HUES64 (cell line): ENCODE results near the gene EPO.

Source experiments
- H3K27ac ChIP-seq: 2 replicates; pipeline ENCODE4 v1.7.0; 2013; ENCODE audit warnings: low read depth, low read length, inconsistent platforms
- H3K27me3 ChIP-seq: 2 replicates; pipeline ENCODE4 v1.6.1; 2013; ENCODE audit warnings: mild to moderate bottlenecking, low read length; ENCODE audit not compliant: insufficient read depth
- H3K36me3 ChIP-seq: 2 replicates; pipeline ENCODE4 v1.6.1; 2013; ENCODE audit warnings: mild to moderate bottlenecking, low read length; ENCODE audit not compliant: insufficient read depth
- H3K4me1 ChIP-seq: 2 replicates; pipeline ENCODE4 v1.6.1; 2013; ENCODE audit warnings: mild to moderate bottlenecking, low read length, moderate library complexity; ENCODE audit not compliant: insufficient read depth
- H3K4me3 ChIP-seq: 2 replicates; pipeline ENCODE4 v1.5.1; 2013; ENCODE audit warnings: mild to moderate bottlenecking, low read length, moderate library complexity
- H3K9ac ChIP-seq: 2 replicates; pipeline ENCODE4 v1.6.1; 2013; ENCODE audit warnings: mild to moderate bottlenecking, low read depth, low read length
- H3K9me3 ChIP-seq: 2 replicates; pipeline ENCODE4 v1.6.1; 2013; ENCODE audit warnings: low read depth, low read length; ENCODE audit not compliant: insufficient read depth
- WGBS: fragments of 150-250, 120-280 bp; methylation state at CpG from one replicate; pipeline ENCODE4 v1.1.7; 2013; ENCODE audit warnings: missing lambda C conversion rate; 5-methylcytosine and 5-hydroxymethylcytosine counted together

EPO gene

DNA sequence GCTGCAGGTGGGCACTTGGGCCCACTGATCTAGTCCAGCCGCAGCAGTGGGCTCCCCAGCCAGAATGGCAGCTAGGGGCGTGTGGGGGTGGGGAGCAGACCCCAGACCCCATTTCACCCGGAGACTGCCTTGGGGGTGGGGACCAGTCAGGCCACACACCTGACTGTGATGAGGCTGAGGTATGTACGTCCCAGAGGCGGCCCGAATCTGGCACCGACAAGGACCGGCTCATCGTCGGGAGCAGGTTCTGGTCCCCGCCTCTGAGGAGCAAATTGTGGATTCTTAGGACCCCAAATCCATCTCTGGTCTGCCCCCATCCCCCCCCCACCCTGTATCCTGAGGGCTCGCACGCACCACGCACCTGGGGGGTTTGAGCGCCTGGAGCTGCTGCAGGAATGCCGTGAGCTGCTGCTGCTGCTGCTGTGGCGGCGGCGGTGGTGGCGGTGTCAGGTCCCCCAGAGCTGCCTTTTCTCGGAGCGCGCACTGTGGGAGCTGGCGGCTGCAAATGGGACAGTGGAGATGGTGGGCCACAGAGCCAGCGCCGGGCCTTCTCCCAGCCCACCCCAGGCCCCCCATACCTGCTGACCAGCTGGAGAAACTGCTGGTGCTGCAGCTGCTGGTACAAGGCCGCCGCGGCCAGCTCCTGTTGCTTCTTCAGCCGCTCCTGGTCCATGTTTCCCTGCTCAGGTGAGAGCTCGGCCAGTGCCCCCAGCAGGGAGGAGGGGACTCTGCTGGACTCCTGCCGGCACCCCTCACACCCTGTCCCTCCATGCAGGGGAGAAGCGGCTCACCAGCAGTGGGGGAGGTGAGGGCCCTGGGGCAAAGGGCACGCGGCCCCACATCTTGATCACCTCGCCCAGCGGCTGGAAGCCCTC is 36.4 kb upstream of the EPO start:
- Histone ChIP-seq H3K27ac (no peak overlapping the region; the same call in 1 of the 2 replicates), H3K4me3 (no peak overlapping the region), H3K9ac (no peak overlapping the region), H3K9me3 (no peaks in the 10 kb centered on the region), H3K4me1 (no peaks in the 10 kb centered on the region), H3K27me3 (no peaks in the 10 kb centered on the region), H3K36me3 (peaks cover 95% of the 10 kb centered on the region)
- 91% methylated on average over 37 of the region's 37 CpGs for WGBS

DNA sequence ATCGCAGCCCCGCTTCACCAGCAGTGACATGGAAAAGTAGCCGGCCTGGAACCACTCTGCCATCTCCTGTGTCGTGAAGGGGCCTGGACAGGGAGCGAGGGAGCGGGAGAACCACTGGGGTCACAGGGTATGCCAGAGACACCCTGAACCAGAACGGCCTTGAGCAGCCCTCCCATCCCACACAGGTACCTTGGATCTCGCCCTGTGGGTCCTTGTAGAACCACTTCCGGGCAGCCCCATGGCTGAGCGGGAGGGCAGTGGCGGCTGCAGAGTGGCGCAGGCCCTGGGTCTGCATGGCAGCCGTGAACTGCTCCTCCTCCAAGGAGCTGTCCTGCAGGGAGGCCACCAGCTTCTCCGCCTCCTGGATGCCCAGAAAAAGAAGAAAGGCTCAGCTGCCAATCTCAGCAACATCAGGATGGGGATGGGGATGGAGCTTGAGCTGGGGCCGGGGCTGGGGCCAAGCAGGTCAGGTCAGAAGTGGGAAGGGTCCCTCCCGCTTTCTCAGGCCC is 35.7 kb upstream of the EPO start:
- 89% methylated on average over 16 of the region's 16 CpGs for WGBS
- Histone ChIP-seq H3K9me3 (no peaks in the 10 kb centered on the region), H3K27me3 (no peaks in the 10 kb centered on the region), H3K36me3 (peaks cover 98% of the 10 kb centered on the region), H3K4me1 (no peaks in the 10 kb centered on the region), H3K4me3 (no peak overlapping the region), H3K27ac (no peak overlapping the region), H3K9ac (no peak overlapping the region)

DNA sequence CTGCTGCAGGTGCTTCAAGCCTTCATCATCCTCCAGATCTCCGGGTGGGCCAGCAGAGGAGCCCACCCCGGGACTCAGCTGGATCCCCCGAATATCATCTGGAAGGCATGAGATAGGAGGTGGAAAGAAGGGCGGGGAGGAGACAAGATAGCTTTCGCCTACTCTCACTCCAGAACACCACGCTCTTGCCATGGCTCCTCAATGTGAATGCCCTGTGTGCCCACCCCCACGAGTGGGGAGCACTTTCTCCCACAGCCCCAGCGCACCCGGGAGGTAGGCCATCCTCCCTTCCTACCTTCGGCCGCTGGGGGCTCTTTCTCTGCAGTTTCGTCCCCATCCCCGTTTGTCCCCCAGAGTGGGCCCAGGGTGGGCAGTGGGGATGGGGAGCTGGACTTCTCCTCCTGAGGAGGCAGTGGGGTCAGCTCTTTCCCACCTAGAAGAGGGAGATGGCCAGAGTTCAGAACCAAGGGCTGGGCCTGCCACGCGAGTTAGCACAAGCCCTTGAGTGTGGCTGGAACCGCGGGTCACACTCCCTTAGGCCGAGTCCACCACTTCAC is 35.1 kb upstream of the EPO start:
- no peak overlapping the region for H3K27ac ChIP-seq
- H3K4me3 ChIP-seq = no peak overlapping the region
- 90% methylated on average over 18 of the region's 18 CpGs for WGBS
- peaks cover 99% of the 10 kb centered on the region for H3K36me3 ChIP-seq
- H3K4me1 ChIP-seq = no peaks in the 10 kb centered on the region
- H3K9ac ChIP-seq = no peak overlapping the region
- no peaks in the 10 kb centered on the region for H3K9me3 ChIP-seq
- H3K27me3 ChIP-seq = no peaks in the 10 kb centered on the region

DNA sequence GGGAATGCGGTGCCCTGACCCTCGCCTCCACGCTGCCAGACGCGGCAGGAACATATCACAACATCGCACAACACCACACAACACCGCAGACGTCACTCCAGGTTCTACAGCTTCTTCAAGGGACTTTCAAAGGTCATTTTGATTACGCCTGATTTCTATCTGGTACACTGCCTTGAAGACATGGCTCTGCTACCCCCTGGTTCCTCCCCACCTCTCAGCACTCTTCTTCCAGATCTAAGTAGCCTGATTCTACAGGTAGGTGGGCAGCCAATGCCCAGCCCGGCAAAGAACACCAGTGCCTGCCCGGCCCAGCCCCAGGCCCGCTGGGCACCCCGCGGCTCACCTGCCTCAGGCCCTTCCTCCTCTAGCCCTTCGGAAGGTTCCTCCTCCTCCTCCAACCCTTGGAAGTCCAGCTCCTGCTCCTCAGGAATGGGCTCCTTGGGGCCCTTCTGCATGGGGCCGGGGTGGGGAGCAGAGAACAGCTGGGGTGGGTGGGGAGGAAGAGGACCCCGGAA is 34.6 kb upstream of the EPO start:
- H3K4me3 ChIP-seq = no peak overlapping the region
- 90% methylated on average over 17 of the region's 17 CpGs for WGBS
- no peaks in the 10 kb centered on the region for H3K9me3 ChIP-seq
- no peaks in the 10 kb centered on the region for H3K27me3 ChIP-seq
- no peak overlapping the region for H3K27ac ChIP-seq
- H3K36me3 ChIP-seq = peaks cover 95% of the 10 kb centered on the region
- no peaks in the 10 kb centered on the region for H3K4me1 ChIP-seq
- no peak overlapping the region for H3K9ac ChIP-seq

DNA sequence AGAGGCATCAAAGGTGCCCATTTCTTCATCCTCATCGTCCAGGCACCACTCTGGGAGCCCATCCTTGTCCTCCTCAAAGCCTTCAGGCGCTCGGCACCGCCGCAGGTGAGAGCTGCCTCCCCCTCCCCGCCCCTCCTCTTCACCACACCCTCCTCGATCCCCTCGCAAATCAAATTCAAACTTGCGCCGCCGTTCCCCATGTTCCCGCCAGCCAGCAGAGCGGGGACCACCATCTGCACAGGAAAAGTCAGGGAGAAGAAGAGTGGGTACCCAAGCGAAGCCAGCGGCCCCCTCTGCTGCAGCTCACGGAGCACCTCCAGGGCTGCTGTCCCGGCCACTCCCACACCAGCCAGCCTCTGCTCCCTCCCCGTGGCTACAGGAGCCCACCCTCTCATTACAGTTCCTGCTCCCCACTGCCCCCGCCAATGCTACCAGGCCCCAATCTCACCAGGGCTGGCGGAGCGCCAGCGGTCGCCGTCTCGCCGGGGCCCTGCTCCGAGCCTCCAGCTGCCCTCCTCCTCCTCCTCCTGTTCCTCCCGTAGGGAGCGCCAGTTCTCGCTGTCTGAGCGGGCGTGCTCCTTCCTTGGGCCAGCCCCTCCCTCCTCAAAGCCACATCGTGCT is 34.0 kb upstream of the EPO start:
- no peak overlapping the region for H3K27ac ChIP-seq
- H3K4me1 ChIP-seq = peaks cover 4% of the 10 kb centered on the region; the same call in 1 of the 2 replicates
- no peak overlapping the region for H3K9ac ChIP-seq
- 91% methylated on average over 33 of the region's 33 CpGs for WGBS
- no peaks in the 10 kb centered on the region for H3K9me3 ChIP-seq
- H3K4me3 ChIP-seq = no peak overlapping the region
- peaks cover 94% of the 10 kb centered on the region for H3K36me3 ChIP-seq
- no peaks in the 10 kb centered on the region for H3K27me3 ChIP-seq

DNA sequence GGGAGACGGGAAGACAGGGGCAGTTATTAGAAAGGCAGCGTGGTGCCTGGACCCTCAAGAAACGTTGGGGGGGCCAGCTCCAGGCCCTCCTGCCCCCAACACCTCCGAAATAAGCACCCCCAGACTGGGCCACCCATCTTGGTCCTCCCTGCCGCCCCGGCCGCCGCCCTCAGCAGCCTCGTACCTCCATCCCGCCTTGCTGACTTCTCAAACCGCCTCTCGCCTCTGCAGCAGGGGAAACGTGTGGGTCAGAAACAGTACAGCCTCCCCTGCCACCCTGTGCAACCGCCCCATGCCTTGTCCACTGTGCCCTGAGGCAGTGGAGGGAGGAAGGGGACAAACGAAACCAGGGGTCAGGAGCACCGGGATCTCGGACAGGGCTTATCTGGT is 33.5 kb upstream of the EPO start:
- peaks cover 7% of the 10 kb centered on the region; the same call in 1 of the 2 replicates for H3K4me1 ChIP-seq
- H3K27ac ChIP-seq = no peak overlapping the region
- WGBS = 93% methylated on average over 17 of the region's 17 CpGs
- H3K9me3 ChIP-seq = no peaks in the 10 kb centered on the region
- no peak overlapping the region for H3K4me3 ChIP-seq
- H3K27me3 ChIP-seq = no peaks in the 10 kb centered on the region
- H3K9ac ChIP-seq = no peak overlapping the region
- peaks cover 88% of the 10 kb centered on the region for H3K36me3 ChIP-seq

DNA sequence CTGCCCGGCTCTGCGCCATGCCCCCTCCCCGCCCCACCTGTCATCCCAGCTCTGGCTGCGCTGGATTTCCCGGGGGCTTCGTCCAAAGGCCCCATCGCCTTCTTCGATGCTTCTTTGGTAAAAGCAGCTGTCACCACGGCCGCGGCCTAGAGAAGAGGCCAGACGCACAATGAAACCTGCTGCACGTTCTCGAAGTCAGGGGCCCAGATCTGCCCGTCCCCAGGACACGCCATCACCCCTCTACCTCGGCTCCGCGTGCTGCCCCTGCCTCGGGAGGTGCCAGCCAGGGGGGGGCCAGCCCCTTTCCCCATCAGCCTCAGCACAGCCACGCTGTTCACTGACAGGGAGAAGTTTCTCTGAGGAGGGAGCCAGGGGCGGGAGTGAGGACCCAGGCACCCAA is 33.0 kb upstream of the EPO start:
- Histone ChIP-seq H3K4me1 (peaks cover 11% of the 10 kb centered on the region), H3K27me3 (no peaks in the 10 kb centered on the region), H3K36me3 (peaks cover 84% of the 10 kb centered on the region), H3K9ac (no peak overlapping the region), H3K4me3 (no peak overlapping the region), H3K27ac (no peak overlapping the region), H3K9me3 (no peaks in the 10 kb centered on the region)
- WGBS = 93% methylated on average over 21 of the region's 22 CpGs

DNA sequence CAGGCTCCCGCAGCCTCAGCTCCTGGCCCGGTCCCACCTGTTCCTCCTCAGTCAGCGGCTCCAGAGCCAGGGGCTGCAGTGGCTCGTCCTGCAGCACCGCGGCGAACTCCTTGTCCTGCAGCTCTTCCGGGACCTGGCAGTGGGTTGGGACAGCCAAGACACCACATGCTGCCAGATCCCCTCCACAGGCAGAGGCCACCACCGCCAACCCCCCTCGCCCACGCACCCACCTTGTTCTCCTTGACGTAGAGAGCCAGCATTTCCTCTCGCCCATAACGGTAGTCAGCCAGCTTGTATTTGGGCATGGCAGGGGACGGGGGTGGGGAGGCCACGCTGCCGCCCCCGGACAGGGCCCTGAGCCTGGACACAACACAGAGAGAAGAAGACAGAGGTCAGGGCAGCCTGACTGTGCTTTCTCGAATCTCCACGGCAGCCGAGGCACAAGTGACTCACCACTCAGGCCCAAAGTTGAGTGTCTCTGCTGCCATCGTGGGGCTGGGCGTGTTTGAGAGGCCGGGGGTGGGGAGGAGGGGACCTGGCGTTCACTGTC is 32.4 kb upstream of the EPO start:
- H3K36me3 ChIP-seq = peaks cover 78% of the 10 kb centered on the region
- no peak overlapping the region for H3K4me3 ChIP-seq
- peaks cover 17% of the 10 kb centered on the region for H3K4me1 ChIP-seq
- H3K27me3 ChIP-seq = no peaks in the 10 kb centered on the region
- no peaks in the 10 kb centered on the region for H3K9me3 ChIP-seq
- no peak overlapping the region for H3K9ac ChIP-seq
- 94% methylated on average over 25 of the region's 25 CpGs for WGBS
- no peak overlapping the region for H3K27ac ChIP-seq

DNA sequence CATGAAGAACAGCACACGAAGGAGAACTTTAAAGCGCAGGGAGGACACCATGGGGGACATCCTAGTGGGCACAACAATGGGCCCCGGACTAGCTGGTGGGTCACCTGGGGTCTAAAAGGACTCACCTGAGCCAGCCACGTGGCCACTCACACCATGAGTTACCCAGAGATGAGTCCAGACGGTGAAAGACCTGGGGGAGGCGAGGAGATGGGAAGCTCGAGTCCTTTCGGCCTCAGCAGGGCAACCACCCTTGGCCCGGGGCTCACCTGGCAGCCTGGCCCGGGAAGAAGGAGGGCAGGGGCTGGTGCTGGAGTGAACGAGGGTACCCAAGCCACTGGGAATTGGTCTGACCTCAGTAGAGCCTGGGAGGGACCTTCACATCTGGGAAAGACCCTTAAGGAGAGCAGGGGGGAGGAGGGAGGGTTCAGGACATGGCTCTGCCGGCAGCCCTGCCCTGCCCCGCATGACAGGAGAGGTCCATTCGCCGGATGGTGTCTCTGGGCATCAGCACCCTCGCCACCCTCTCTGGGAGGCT is 31.9 kb upstream of the EPO start:
- H3K4me3 ChIP-seq = no peak overlapping the region
- H3K36me3 ChIP-seq = peaks cover 73% of the 10 kb centered on the region
- no peaks in the 10 kb centered on the region for H3K27me3 ChIP-seq
- 93% methylated on average over 16 of the region's 16 CpGs for WGBS
- no peak overlapping the region for H3K27ac ChIP-seq
- H3K4me1 ChIP-seq = peaks cover 19% of the 10 kb centered on the region
- H3K9ac ChIP-seq = no peak overlapping the region
- H3K9me3 ChIP-seq = no peaks in the 10 kb centered on the region

DNA sequence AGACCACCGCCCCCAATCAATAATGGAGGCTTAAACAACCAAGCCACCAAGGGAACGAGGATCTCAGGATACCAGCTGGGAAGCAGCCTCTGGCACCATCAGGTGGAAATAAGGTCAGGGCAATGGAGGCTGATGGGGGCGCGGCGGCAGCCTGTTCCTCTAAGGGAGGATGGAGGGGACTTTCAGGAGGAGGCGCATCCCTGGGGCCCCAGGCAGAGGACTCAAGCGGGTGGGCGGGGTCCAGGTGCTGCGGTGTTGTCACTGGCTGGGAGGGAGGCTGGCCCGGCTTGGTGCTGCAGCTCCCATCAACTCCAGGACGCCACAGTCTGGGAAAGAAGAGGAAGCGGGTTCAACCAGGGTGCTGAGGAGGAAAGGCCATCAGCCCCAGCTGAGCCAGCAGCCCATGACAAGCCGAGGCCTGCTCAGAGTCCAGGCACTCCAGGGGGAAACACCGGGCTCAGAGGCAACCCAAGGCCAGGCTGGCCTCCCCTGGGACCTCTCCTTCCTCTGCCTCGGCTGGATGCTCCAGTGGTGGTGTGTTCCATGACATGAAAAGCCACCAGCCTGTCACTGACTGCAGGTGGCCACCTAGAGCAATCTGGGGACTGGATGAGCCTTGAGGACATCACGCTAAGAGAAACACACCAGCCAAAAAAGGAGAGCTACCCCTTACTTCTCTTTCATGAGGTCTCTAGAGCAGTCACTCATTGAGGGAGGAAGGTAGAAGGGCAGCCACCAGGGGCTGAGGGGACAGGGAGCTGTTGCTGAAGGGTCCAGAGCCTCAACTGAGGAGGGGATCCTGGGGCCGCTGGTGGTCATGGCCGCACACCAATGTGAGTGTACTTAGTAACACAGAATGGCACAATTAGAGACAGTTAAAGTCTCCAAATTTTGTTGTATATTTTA is 30.8 kb upstream of the EPO start:
- WGBS = 93% methylated on average over 18 of the region's 18 CpGs
- H3K36me3 ChIP-seq = peaks cover 62% of the 10 kb centered on the region

More for the DNA sequence above, 30.8 kb upstream of the EPO start:
- H3K27ac ChIP-seq = no peak overlapping the region
- H3K4me1 ChIP-seq = peaks cover 19% of the 10 kb centered on the region
- no peaks in the 10 kb centered on the region for H3K27me3 ChIP-seq
- H3K9me3 ChIP-seq = no peaks in the 10 kb centered on the region
- no peak overlapping the region for H3K9ac ChIP-seq
- H3K4me3 ChIP-seq = no peak overlapping the region
